Lung (tissue), 12 donors: ENCODE results near the gene TRIM44. TPM values are rescaled to one million over a fixed set of nuclear protein-coding genes. Genes with fewer than 3 reads are reported as not detected.

Source experiments
- ATAC-seq: fragments of 200-7000 bp; cut with Tn5 transposase; one replicate; pipeline ENCODE4 v1.9.1; 2020; ENCODE audit warnings: moderate number of reproducible peaks; ENCODE audit not compliant: insufficient read depth, low FRiP score
- DNase-seq, 3 donors: peaks; one replicate each; pipeline ENCODE4 v3.0.0-alpha.2; 2013 to 2017
- H3K27ac ChIP-seq, 2 donors: one replicate each; pipeline ENCODE4 v1.5.1; 2013; ENCODE audit warnings: mild to moderate bottlenecking in 2 of 2, moderate library complexity in 2 of 2, control low read depth in 1 of 2, inconsistent platforms in 1 of 2, low read depth in 1 of 2, low read length in 1 of 2
- H3K27me3 ChIP-seq, 3 donors: one replicate each; pipeline ENCODE4 v1.5.1; 2013; ENCODE audit warnings: low read length in 2 of 3; ENCODE audit not compliant: control insufficient read depth in 3 of 3, insufficient read depth in 3 of 3
- H3K36me3 ChIP-seq, 4 donors: one replicate each; pipeline ENCODE4 v1.5.1; 2013; ENCODE audit warnings: low read length in 4 of 4, mild to moderate bottlenecking in 1 of 4, moderate library complexity in 1 of 4; ENCODE audit not compliant: control insufficient read depth in 4 of 4, insufficient read depth in 4 of 4
- H3K4me1 ChIP-seq, 5 donors: one replicate each; pipeline ENCODE4 v1.5.1; 2013; ENCODE audit warnings: low read length in 5 of 5, mild to moderate bottlenecking in 2 of 5, moderate library complexity in 1 of 5; ENCODE audit not compliant: control insufficient read depth in 5 of 5, insufficient read depth in 5 of 5
- H3K4me3 ChIP-seq: one replicate; pipeline ENCODE4 v1.5.1; 2013; ENCODE audit warnings: mild to moderate bottlenecking, control low read depth, moderate library complexity
- H3K9ac ChIP-seq, 2 donors: one replicate each; pipeline ENCODE4 v1.5.1; 2013; ENCODE audit warnings: low read length in 2 of 2, control low read depth in 1 of 2; ENCODE audit not compliant: insufficient read depth in 1 of 2
- H3K9me3 ChIP-seq, 4 donors: one replicate each; pipeline ENCODE4 v1.5.1; 2013; ENCODE audit warnings: low read length in 3 of 4, mild to moderate bottlenecking in 1 of 4, moderate library complexity in 1 of 4; ENCODE audit not compliant: control insufficient read depth in 4 of 4, insufficient read depth in 3 of 4
- WGBS, 2 donors: extraction: QIAGEN DNeasy Blood & Tissue Kit; methylation state at CpG; one replicate each; pipeline ENCODE4 v1.1.7; 2013; 5-methylcytosine and 5-hydroxymethylcytosine counted together
- polyA plus RNA-seq, 2 donors: library from polyadenylated mRNA; stranded (reverse); fragments of 200-250 nt; gene quantifications; one replicate each; pipeline ENCODE4 v1.2.1, GENCODE V29; 2013
- total RNA-seq, 2 donors: library from RNA; depleted of rRNA in 1 of 2; stranded (reverse); fragments of >200 nt in 1 of 2; gene quantifications; one replicate each; pipeline ENCODE4 v1.2.1, GENCODE V29; 2014 to 2021
- TF ChIP-seq, protein P1 (sequence below): IDR thresholded peaks from 2 replicates; pipeline ENCODE4 v1.5.1; 2012; ENCODE audit warnings: mild to moderate bottlenecking; ENCODE audit errors: control extremely low read depth, extremely low read depth
- donor health status: control.
- donor health status: control.
- donor health status: Bipolar disorder and iron deficiency.
- donor health status: healthy.
- donor health status: DM: yes; HTN: yes; CAD: no.

The TRIM44 gene
- total and polyA plus RNA-seq, 4 donors: 9.1 to 62.2 (median 22.7) TPM

DNA sequence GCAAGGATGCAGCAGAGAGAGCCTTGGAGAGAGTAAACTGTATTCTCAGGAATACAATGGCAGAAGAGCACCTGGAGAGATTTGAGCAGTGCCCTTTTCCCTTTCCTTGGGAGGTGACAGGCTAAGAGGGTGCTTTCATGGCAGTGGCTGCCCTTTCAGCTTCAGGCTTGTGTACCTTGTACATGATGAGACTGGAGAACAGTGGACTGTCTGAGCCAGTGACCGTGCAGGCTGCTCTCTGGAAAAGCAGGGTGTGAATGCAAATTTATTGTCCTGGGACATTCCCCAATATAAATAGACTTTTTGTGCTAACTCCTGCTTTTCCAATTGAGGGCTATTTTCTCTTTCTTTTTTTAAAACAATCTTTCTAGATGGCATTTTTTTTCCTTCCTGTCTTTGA lies 99.3 kb downstream of the TRIM44 start:
- no peak for ATAC-seq
- Histone ChIP-seq H3K27me3 (no peaks in the 10 kb centered on the region), H3K9ac (no peak overlapping the region), H3K4me3 (no peak overlapping the region), H3K36me3 (no peaks in the 10 kb centered on the region), H3K4me1 (peaks cover 0 to 5% (median 3%) of the 10 kb centered on the region in 5 donors), H3K9me3 (no peaks in the 10 kb centered on the region), H3K27ac (no peak overlapping the region)
- DNase-seq: no peak
- WGBS, 2 donors: 49 to 88% methylated on average over 1 of the region's 1 CpG
- TF ChIP-seq, protein P1, sequence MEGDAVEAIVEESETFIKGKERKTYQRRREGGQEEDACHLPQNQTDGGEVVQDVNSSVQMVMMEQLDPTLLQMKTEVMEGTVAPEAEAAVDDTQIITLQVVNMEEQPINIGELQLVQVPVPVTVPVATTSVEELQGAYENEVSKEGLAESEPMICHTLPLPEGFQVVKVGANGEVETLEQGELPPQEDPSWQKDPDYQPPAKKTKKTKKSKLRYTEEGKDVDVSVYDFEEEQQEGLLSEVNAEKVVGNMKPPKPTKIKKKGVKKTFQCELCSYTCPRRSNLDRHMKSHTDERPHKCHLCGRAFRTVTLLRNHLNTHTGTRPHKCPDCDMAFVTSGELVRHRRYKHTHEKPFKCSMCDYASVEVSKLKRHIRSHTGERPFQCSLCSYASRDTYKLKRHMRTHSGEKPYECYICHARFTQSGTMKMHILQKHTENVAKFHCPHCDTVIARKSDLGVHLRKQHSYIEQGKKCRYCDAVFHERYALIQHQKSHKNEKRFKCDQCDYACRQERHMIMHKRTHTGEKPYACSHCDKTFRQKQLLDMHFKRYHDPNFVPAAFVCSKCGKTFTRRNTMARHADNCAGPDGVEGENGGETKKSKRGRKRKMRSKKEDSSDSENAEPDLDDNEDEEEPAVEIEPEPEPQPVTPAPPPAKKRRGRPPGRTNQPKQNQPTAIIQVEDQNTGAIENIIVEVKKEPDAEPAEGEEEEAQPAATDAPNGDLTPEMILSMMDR: no peak

DNA sequence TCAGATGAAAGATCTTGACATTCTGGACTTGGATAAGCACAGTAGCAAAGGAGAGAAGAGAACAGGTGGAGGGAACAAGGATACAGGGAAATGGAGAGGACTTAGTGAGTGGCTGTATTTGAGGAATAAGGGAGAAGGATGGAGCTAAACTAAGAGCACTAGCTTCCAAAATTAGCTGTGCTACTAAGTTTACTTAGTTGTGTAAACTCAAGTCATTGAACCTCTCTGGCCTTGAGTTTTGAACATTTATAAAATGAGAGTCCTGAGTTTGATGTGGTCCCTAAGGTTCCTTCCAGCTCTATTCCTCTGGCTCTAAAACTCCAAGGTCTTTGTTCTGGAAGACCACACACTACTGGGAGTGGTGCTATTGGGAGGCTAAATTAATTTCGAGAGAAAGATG lies 100.7 kb downstream of the TRIM44 start:
- no peak for ATAC-seq
- TF ChIP-seq, protein P1: no peak
- H3K36me3 ChIP-seq: no peaks in the 10 kb centered on the region
- WGBS, 2 donors: 86 to 99% methylated on average over 1 of the region's 1 CpG
- no peak for DNase-seq
- no peak overlapping the region for H3K4me3 ChIP-seq
- H3K4me1 ChIP-seq: peaks cover 0 to 5% (median 3%) of the 10 kb centered on the region in 5 donors
- H3K27me3 ChIP-seq: no peaks in the 10 kb centered on the region
- H3K9ac ChIP-seq: no peak overlapping the region
- no peak overlapping the region for H3K27ac ChIP-seq
- no peaks in the 10 kb centered on the region for H3K9me3 ChIP-seq

DNA sequence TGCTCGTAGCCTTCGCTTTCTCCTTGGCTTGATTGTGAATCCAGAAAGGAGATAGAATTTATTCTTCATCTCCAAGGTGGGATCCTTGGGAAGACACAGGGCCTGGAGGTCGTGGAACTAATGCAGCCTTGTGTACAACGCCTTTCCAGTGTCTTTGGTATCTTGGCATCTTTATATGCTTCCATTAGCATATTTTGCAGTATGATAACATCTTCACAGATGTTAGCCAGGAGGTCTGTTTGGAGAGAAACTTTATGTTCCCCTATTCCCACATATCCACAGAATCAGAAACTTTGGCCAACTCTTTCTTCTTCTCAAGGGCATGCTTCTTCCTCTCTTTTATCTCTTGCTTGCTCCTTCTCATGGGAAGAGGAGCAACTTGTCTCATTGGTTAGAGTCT lies 101.2 kb downstream of the TRIM44 start:
- Histone ChIP-seq H3K9me3 (no peaks in the 10 kb centered on the region), H3K4me1 (peaks cover 0 to 5% (median 3%) of the 10 kb centered on the region in 5 donors), H3K27me3 (no peaks in the 10 kb centered on the region), H3K9ac (no peak overlapping the region), H3K27ac (no peak overlapping the region), H3K4me3 (no peak overlapping the region), H3K36me3 (no peaks in the 10 kb centered on the region)
- DNase-seq (no peak), ATAC-seq (no peak)
- TF ChIP-seq, protein P1: no peak
- 98 to 99% methylated on average over 4 of the region's 4 CpGs for WGBS, 2 donors

DNA sequence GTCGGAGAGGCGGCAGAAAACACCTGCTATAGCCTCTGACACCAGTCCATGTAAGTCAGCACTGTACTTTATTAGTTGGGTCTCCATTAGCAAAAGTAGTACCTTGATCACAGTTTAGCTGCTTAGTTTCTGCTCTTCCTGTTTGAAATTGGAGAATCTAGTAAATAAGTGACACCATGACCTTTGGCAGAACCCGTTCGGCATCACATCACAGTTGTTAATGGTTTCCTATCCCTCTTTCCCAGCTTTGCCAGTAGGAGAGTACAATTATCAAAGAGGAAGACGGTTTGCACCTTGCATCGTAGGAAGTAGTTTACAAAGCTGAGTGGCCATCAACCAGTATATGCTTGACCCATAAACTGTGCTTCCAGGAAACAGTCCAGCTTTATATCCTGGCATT lies 101.8 kb downstream of the TRIM44 start:
- no peak for DNase-seq
- Histone ChIP-seq H3K27ac (no peak overlapping the region), H3K9ac (no peak overlapping the region), H3K27me3 (no peaks in the 10 kb centered on the region), H3K4me3 (no peak overlapping the region), H3K4me1 (peaks cover 0 to 5% (median 3%) of the 10 kb centered on the region in 5 donors), H3K9me3 (no peaks in the 10 kb centered on the region), H3K36me3 (no peaks in the 10 kb centered on the region)
- ATAC-seq: no peak
- TF ChIP-seq, protein P1: no peak
- 75 to 80% methylated on average over 6 of the region's 6 CpGs for WGBS, 2 donors
